GM12801 (cell line): ENCODE measurements around the gene CAPN1.

Experiments used
- CTCF ChIP-seq: IDR thresholded peaks from one replicate; pipeline ENCODE4 v1.5.1; 2011; ENCODE audit warnings: control low read depth; ENCODE audit not compliant: insufficient read length; ENCODE audit errors: extremely low read depth

Gene CAPN1

GRCh38 chr11:65206441-65206841 is 24.7 kb downstream of the CAPN1 start:
- TF ChIP-seq CTCF, result no peak

GRCh38 chr11:65206901-65207300 is 25.2 kb downstream of the CAPN1 start:
- no peak for TF ChIP-seq CTCF

- no peak for TF ChIP-seq CTCF
Measured at GRCh38 chr11:65207918-65208784, 26.4 kb downstream of the CAPN1 start.

GRCh38 chr11:65208785-65209710 is 27.3 kb downstream of the CAPN1 start:
- no peak for TF ChIP-seq CTCF

GRCh38 chr11:65209711-65210360 is 28.1 kb downstream of the CAPN1 start:
- no peak for TF ChIP-seq CTCF

- TF ChIP-seq CTCF, result no peak
Measured at GRCh38 chr11:65210361-65210731, 28.6 kb downstream of the CAPN1 start.

- TF ChIP-seq CTCF, result no peak
Measured at GRCh38 chr11:65210748-65211147, 29.0 kb downstream of the CAPN1 start.
